ENCODE results near the gene C1GALT1C1L. TPM values are rescaled to one million over a fixed set of nuclear protein-coding genes. Genes with fewer than 3 reads are reported as not detected.
A peak's percentile ranks its signal among the peaks of the same experiment; 100 is the strongest.

The C1GALT1C1L gene
- not detected for total RNA-seq
- 0.09 TPM for total RNA-seq (2013)

DNA sequence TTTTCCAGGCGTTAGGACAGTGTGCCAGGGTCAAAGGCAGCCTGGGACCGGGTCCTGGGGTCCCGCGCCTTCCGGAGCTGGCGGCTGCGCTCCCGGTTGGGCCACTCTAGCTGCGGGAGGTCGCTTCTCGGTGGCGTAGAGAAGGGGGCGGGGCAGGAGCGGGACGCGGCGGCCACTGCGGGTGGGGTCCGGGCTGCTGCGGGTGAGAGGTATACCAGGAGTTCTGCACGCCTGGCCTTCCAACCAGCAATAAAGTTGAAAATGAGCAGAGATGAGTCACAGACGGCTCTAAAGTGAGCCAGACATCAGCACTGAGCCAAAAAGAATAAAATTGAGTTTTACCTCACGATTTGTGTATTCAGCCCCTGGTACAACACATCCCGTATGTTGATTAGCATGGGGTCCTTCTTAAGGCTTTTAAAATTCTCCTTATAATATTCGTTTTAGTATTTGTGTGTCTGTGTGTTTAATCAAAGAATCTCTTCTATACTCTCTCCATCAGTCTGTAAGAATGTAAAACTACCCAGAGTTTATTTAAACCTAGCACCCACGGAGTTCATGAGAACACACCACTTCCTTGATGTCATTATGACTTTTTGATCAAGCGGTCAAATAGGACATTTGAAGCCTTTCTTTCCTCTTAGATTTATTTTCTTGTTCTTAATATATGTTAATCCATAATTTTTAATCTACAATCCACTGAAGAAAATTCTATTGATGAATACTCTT, at the start of gene C1GALT1C1L:
TSS of gene C1GALT1C1L (minus strand) at position 108 of the 729 bp plus-strand sequence. CDS start at position 1, 107 bp downstream.
- Mint-ChIP-seq H3K4me1 (peaks cover 8 to 10% of the 10 kb centered on the region in 2 donors), H3K36me3 (no peaks in the 10 kb centered on the region), H3K27ac (no peak within 1 kb of the TSS), H3K9me3 (peaks cover 0 to 2% of the 10 kb centered on the region in 2 donors), H3K27me3 (ENCODE audit: low read depth in 2 of 2) (peaks cover 23 to 51% of the 10 kb centered on the region in 2 donors), H3K4me3 (peak within 1 kb of the TSS; percentile 38)
- peak; percentile 38 to 51 (median 48) for ATAC-seq
- Histone ChIP-seq H3K36me3 (ENCODE audit: control insufficient read depth, insufficient read depth, low read length) (no peaks in the 10 kb centered on the region), H3K9me3 (ENCODE audit: control insufficient read depth, insufficient read depth, low read length) (no peaks in the 10 kb centered on the region), H3K4me3 (ENCODE audit: low read length) (no peak within 1 kb of the TSS), H3K27me3 (ENCODE audit: control insufficient read depth, insufficient read depth, low read length) (peaks cover 3% of the 10 kb centered on the region), H3K4me1 (ENCODE audit: control insufficient read depth, insufficient read depth, low read length) (peaks cover 3% of the 10 kb centered on the region), H3K27ac (ENCODE audit: low read length) (no peak within 1 kb of the TSS)
- TF ChIP-seq, protein P1, sequence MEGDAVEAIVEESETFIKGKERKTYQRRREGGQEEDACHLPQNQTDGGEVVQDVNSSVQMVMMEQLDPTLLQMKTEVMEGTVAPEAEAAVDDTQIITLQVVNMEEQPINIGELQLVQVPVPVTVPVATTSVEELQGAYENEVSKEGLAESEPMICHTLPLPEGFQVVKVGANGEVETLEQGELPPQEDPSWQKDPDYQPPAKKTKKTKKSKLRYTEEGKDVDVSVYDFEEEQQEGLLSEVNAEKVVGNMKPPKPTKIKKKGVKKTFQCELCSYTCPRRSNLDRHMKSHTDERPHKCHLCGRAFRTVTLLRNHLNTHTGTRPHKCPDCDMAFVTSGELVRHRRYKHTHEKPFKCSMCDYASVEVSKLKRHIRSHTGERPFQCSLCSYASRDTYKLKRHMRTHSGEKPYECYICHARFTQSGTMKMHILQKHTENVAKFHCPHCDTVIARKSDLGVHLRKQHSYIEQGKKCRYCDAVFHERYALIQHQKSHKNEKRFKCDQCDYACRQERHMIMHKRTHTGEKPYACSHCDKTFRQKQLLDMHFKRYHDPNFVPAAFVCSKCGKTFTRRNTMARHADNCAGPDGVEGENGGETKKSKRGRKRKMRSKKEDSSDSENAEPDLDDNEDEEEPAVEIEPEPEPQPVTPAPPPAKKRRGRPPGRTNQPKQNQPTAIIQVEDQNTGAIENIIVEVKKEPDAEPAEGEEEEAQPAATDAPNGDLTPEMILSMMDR (IDR thresholded peaks at IDR 0.05): no peak
- whole genome bisulfite sequencing (ENCODE audit: insufficient coverage): 14% methylated on average over 24 of the region's 27 CpGs
- intact Hi-C loops (cut with micrococcal nuclease): no loop called here
- peak in 1 of 2 donors; percentile 6 for DNase-seq

DNA sequence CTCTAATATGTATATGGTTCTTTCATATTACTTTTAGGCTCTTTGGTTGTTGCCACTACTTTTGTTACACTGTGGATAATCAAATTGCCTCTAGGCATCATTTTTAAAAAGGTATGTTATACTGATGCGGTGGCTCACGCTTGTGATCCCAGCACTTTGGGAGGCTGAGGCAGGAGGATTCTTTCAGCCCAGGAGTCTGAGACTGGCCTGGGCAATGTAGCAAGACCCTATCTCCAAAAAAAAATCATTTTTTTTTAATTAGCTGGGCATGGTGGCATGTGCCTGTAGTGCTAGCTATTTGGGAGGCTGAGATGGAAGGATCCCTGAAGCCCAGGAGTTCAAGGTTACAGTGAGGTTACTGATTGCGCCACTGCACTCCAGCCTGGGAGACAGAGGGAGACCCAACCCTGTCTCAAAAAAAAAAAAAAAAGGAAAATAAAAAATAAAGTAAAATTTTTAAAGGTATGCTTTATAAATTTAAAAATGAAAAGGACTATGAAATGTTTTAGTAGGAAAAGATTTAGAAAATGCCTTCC, 49.5 kb upstream of the C1GALT1C1L start:
- no peak for ATAC-seq
- peaks cover 9 to 23% of the 10 kb centered on the region in 2 donors for H3K27me3 Mint-ChIP-seq (ENCODE audit: low read depth in 2 of 2)

DNA sequence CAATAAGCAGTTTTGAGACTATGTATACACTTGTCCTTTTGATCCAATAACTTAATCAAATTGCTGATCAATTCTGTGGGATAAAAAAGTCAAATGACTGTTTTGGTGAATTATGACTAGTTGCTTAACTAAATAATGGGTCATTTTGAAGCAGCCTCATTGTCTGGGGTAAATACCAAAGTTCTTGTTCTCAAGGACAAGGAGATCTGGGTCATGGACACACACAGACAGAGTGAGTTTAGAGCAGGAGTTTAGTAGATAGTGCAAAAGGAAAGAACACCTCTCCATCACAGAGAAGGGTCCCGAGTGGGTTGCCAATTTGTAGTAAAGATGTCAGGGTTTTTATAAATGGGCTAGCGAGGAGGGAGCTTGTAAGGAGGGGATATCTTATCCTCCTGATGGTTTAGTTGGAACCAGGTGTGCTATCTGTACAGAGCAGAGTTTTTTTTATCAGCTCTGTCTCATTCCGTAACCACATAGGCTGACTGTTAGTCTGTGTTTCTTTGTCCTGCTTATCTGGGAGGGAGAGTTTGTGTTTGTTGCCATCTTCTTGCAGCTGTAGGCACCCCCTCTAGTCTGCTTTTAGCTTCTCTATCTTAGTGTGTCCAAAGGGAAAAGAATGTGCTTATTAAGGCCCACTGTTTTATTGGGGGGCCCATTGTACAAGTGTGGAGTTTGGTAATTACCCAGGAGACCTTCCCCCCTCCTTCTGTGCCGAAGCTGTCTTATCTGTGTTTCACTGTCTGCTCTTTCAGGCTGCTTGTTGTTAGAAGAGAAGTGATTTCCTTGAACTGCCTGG, 48.7 kb upstream of the C1GALT1C1L start:
- ATAC-seq: no peak
- no peak overlapping the region for H3K27ac ChIP-seq (ENCODE audit: low read length)
- no peaks in the 10 kb centered on the region for H3K9me3 ChIP-seq (ENCODE audit: control insufficient read depth, insufficient read depth, low read length)
- intact Hi-C loops (cut with micrococcal nuclease): no loop called here
- H3K36me3 ChIP-seq (ENCODE audit: control insufficient read depth, insufficient read depth, low read length): no peaks in the 10 kb centered on the region
- DNase-seq: no peak
- Mint-ChIP-seq H3K9me3 (no peaks in the 10 kb centered on the region), H3K27me3 (ENCODE audit: low read depth in 2 of 2) (peaks cover 9 to 23% of the 10 kb centered on the region in 2 donors), H3K4me3 (no peak overlapping the region), H3K36me3 (no peaks in the 10 kb centered on the region), H3K4me1 (no peaks in the 10 kb centered on the region), H3K27ac (no peak overlapping the region)
- WGBS (ENCODE audit: insufficient coverage): 79% methylated on average over 3 of the region's 4 CpGs
- H3K4me1 ChIP-seq (ENCODE audit: control insufficient read depth, insufficient read depth, low read length): no peaks in the 10 kb centered on the region
- H3K27me3 ChIP-seq (ENCODE audit: control insufficient read depth, insufficient read depth, low read length): peaks cover 2% of the 10 kb centered on the region
- TF ChIP-seq, protein P1 (IDR thresholded peaks at IDR 0.05): no peak
- no peak overlapping the region for H3K4me3 ChIP-seq (ENCODE audit: low read length)

More for the DNA sequence above, 49.5 kb upstream of the C1GALT1C1L start:
- intact Hi-C loops (cut with micrococcal nuclease): no loop called here
- Mint-ChIP-seq H3K36me3 (no peaks in the 10 kb centered on the region), H3K4me1 (no peaks in the 10 kb centered on the region), H3K4me3 (no peak overlapping the region), H3K9me3 (no peaks in the 10 kb centered on the region), H3K27ac (no peak overlapping the region)
- TF ChIP-seq, protein P1 (IDR thresholded peaks at IDR 0.05): no peak
- no peak for DNase-seq
- Histone ChIP-seq H3K4me3 (ENCODE audit: low read length) (no peak overlapping the region), H3K36me3 (ENCODE audit: control insufficient read depth, insufficient read depth, low read length) (no peaks in the 10 kb centered on the region), H3K27ac (ENCODE audit: low read length) (no peak overlapping the region), H3K27me3 (ENCODE audit: control insufficient read depth, insufficient read depth, low read length) (peaks cover 2% of the 10 kb centered on the region), H3K4me1 (ENCODE audit: control insufficient read depth, insufficient read depth, low read length) (no peaks in the 10 kb centered on the region), H3K9me3 (ENCODE audit: control insufficient read depth, insufficient read depth, low read length) (no peaks in the 10 kb centered on the region)
- WGBS (ENCODE audit: insufficient coverage): 95% methylated on average over 2 of the region's 3 CpGs
